Inflammatory macrophage treated with lipopolysaccharide for 4 hours (primary cell): Measurements from ENCODE around the gene TMEM131L.

Experiments used
- DNase-seq: peaks from one replicate; pipeline ENCODE4 v3.0.0-alpha.2; 2020

The TMEM131L gene

GRCh38 chr4:153523164-153523796, 57.1 kb downstream of the TMEM131L start:
- DNase-seq = peak; percentile 27

GRCh38 chr4:153523941-153524386, 57.8 kb downstream of the TMEM131L start:
- peak; percentile 69 for DNase-seq

GRCh38 chr4:153524682-153525081, 58.5 kb downstream of the TMEM131L start:
- no peak for DNase-seq

- no peak for DNase-seq
These were observed 61.5 kb downstream of the TMEM131L start for GRCh38 chr4:153527690-153528089.

- DNase-seq = no peak
These were observed 62.7 kb downstream of the TMEM131L start for GRCh38 chr4:153528705-153529485.

- DNase-seq = peak; percentile 85
These were observed 63.5 kb downstream of the TMEM131L start for GRCh38 chr4:153529646-153530045.

- DNase-seq = no peak
These were observed 64.3 kb downstream of the TMEM131L start for GRCh38 chr4:153530284-153530999.

- DNase-seq = no peak
These were observed 64.8 kb downstream of the TMEM131L start for GRCh38 chr4:153531000-153531358.

- no peak for DNase-seq
These were observed 65.9 kb downstream of the TMEM131L start for GRCh38 chr4:153531976-153532626.

GRCh38 chr4:153532636-153533035, 66.5 kb downstream of the TMEM131L start:
- no peak for DNase-seq

GRCh38 chr4:153533387-153533786, 67.2 kb downstream of the TMEM131L start:
- DNase-seq = no peak

GRCh38 chr4:153534792-153535629, 68.9 kb downstream of the TMEM131L start:
- no peak for DNase-seq

- DNase-seq = no peak
These were observed 69.8 kb downstream of the TMEM131L start for GRCh38 chr4:153535772-153536513.

GRCh38 chr4:153537493-153537960, 71.4 kb downstream of the TMEM131L start:
- DNase-seq = no peak

GRCh38 chr4:153538487-153539357, 72.6 kb downstream of the TMEM131L start:
- DNase-seq = no peak

GRCh38 chr4:153539422-153539821, 73.3 kb downstream of the TMEM131L start:
- no peak for DNase-seq

GRCh38 chr4:153541456-153542096, 75.4 kb downstream of the TMEM131L start:
- no peak for DNase-seq

- DNase-seq = no peak
These were observed 76.0 kb downstream of the TMEM131L start for GRCh38 chr4:153542131-153542530.

- DNase-seq = no peak
These were observed 76.7 kb downstream of the TMEM131L start for GRCh38 chr4:153542834-153543233.

- no peak for DNase-seq
These were observed 77.2 kb downstream of the TMEM131L start for GRCh38 chr4:153543351-153543750.
